PC-9 (cell line): Measurements from ENCODE around the gene PHLPP1. TPM values are rescaled to one million over a fixed set of nuclear protein-coding genes. Genes with fewer than 3 reads are reported as not detected.
"Not testable (repeated sequence)": the region's sequence is repeated elsewhere in the genome, so short reads cannot be mapped to it uniquely, and the experiment has no call there.

Experiments
- BruUV-seq: library from RNA; stranded (reverse); fragments of 400-500 nt; replicated peaks from 2 replicates; lab custom pipeline; 2021; lab: Mats Ljungman, UMichigan
- CTCF ChIA-PET: fragments of 300-600 bp; sonication (Branson Sonifier 250); formaldehyde crosslinking; loops from one replicate; lab custom pipeline; 2022; ENCODE audit warnings: antibody characterized with exemption; lab: Charles Lee
- POLR2A ChIA-PET: fragments of 300-600 bp; sonication (Branson Sonifier 250); formaldehyde crosslinking; loops from one replicate; lab custom pipeline; 2022; ENCODE audit warnings: antibody characterized with exemption; ENCODE audit not compliant: unreplicated experiment; lab: Charles Lee
- DNase-seq, 2 experiments: peaks; one replicate each; pipeline versions ENCODE4 v3.0.0 to v3.0.0-alpha.2; 2015 to 2022; ENCODE audit warnings: mixed read lengths in 1 of 2
- H2AFZ ChIP-seq: fragments of 200-600 bp; sonication (generic); 2 replicates; pipeline ENCODE4 v1.8.1; 2017; ENCODE audit warnings: antibody characterized with exemption
- H3F3A ChIP-seq: fragments of 200-600 bp; sonication (generic); 2 replicates; pipeline ENCODE4 v1.8.1; 2017; ENCODE audit warnings: antibody characterized with exemption, mild to moderate bottlenecking, low read depth; ENCODE audit not compliant: insufficient read depth
- H3K27ac ChIP-seq: fragments of 200-600 bp; sonication (generic); 2 replicates; pipeline ENCODE4 v1.6.1; 2016; ENCODE audit warnings: mixed run types
- H3K27me3 ChIP-seq: fragments of 200-600 bp; sonication (generic); 2 replicates; pipeline ENCODE4 v1.6.1; 2016; ENCODE audit warnings: low read depth, mixed run types; ENCODE audit not compliant: insufficient read depth
- H3K36me3 ChIP-seq: fragments of 200-600 bp; sonication (generic); 2 replicates; pipeline ENCODE4 v1.6.1; 2016; ENCODE audit warnings: low read depth, mixed run types
- H3K4me1 ChIP-seq: fragments of 200-600 bp; sonication (generic); replicated peaks from 2 replicates; pipeline ENCODE4 v1.6.1; 2016; ENCODE audit warnings: mixed run types; ENCODE audit not compliant: insufficient read depth
- H3K4me2 ChIP-seq: fragments of 200-600 bp; sonication (generic); 2 replicates; pipeline ENCODE4 v1.6.1; 2017; ENCODE audit warnings: mixed run types
- H3K4me3 ChIP-seq: fragments of 200-600 bp; sonication (generic); 2 replicates; pipeline ENCODE4 v1.6.1; 2016; ENCODE audit warnings: mixed run types
- H3K79me2 ChIP-seq: fragments of 200-600 bp; sonication (generic); 2 replicates; pipeline ENCODE4 v1.6.1; 2017; ENCODE audit warnings: low read depth, mixed run types
- H3K9me2 ChIP-seq: fragments of 200-600 bp; sonication (generic); 2 replicates; pipeline ENCODE4 v1.8.1; 2017; ENCODE audit warnings: mild to moderate bottlenecking; ENCODE audit not compliant: insufficient read depth
- H3K9me3 ChIP-seq: fragments of 200-600 bp; sonication (generic); 2 replicates; pipeline ENCODE4 v1.8.1; 2016; ENCODE audit warnings: low read depth; ENCODE audit not compliant: insufficient read depth
- H4K20me1 ChIP-seq: fragments of 200-600 bp; sonication (generic); 2 replicates; pipeline ENCODE4 v1.8.1; 2017; ENCODE audit not compliant: insufficient read depth
- CTCF ChIP-seq: fragments of 200-600 bp; sonication (generic); conservative IDR thresholded peaks from 2 replicates; pipeline ENCODE4 v1.6.1; 2017; ENCODE audit warnings: mixed run types, antibody characterized with exemption, mild to moderate bottlenecking, moderate library complexity
- EZH2 ChIP-seq: fragments of 200-600 bp; sonication (generic); IDR thresholded peaks from 2 replicates; pipeline ENCODE4 v1.8.0; 2017; ENCODE audit warnings: antibody characterized with exemption, low read depth
- intact Hi-C: fragments of 100-400 bp; cut with micrococcal nuclease; formaldehyde crosslinking; loops from one replicate; pipeline ENCODE4 v1.10.0; 2022; ENCODE audit not compliant: unreplicated experiment
- total RNA-seq: library from RNA; stranded (reverse); gene quantifications from 2 replicates; pipeline ENCODE4 v1.2.3, GENCODE V29; 2021

Gene PHLPP1
- total RNA-seq, 1 experiment from 2014 or later, result 21.1 TPM

GRCh38 chr18:62912885-62913284, 197.5 kb downstream of the PHLPP1 start:
- no peak for DNase-seq
- ChIA-PET POLR2A (no interaction called here), CTCF (no interaction called here)
- peaks cover 6% of the 10 kb centered on the region; the same call in 1 of the 2 replicates for H3F3A ChIP-seq
- no peak overlapping the region for H3K4me3 ChIP-seq
- no peak for TF ChIP-seq EZH2
- no peaks in the 10 kb centered on the region for H3K79me2 ChIP-seq
- no peaks in the 10 kb centered on the region for H3K9me3 ChIP-seq
- H3K27me3 ChIP-seq, result no peaks in the 10 kb centered on the region
- BruUV-seq, result no TSS peak
- intact Hi-C loops, result no loop called here
- H3K4me1 ChIP-seq, result no peaks in the 10 kb centered on the region
- no peaks in the 10 kb centered on the region for H4K20me1 ChIP-seq
- H3K36me3 ChIP-seq, result no peaks in the 10 kb centered on the region
- H2AFZ ChIP-seq, result no peak overlapping the region
- H3K9me2 ChIP-seq, result no peaks in the 10 kb centered on the region
- H3K4me2 ChIP-seq, result no peak overlapping the region
- H3K27ac ChIP-seq, result no peak overlapping the region

- H3K9me3 ChIP-seq, intact Hi-C loops, H4K20me1 ChIP-seq, H3K27me3 ChIP-seq, H2AFZ ChIP-seq, BruUV-seq, H3F3A ChIP-seq, H3K4me2 ChIP-seq, POLR2A ChIA-PET, H3K9me2 ChIP-seq, H3K79me2 ChIP-seq, H3K36me3 ChIP-seq, H3K4me3 ChIP-seq, DNase-seq, H3K27ac ChIP-seq, H3K4me1 ChIP-seq: not testable (repeated sequence)
- CTCF ChIA-PET, result interaction anchor here (0.6 kb wide), 1 partner anchor 13 kb away, joined by 3 read pairs; no protein-coding TSS in a partner anchor
Measured at GRCh38 chr18:62913824-62914223, 198.5 kb downstream of the PHLPP1 start.

- TF ChIP-seq CTCF (no peak), EZH2 (no peak)
- CTCF ChIA-PET, result no interaction called here
- no peaks in the 10 kb centered on the region for H3K9me2 ChIP-seq
Measured at GRCh38 chr18:62914871-62915392, 199.6 kb downstream of the PHLPP1 start.

GRCh38 chr18:62918361-62918760, 203.0 kb downstream of the PHLPP1 start:
- no TSS peak for BruUV-seq
- CTCF ChIA-PET, result no interaction called here
- Histone ChIP-seq H4K20me1 (no peaks in the 10 kb centered on the region), H3K79me2 (no peaks in the 10 kb centered on the region), H3K4me2 (no peak overlapping the region), H2AFZ (no peak overlapping the region), H3K9me2 (no peaks in the 10 kb centered on the region), H3K36me3 (no peaks in the 10 kb centered on the region), H3F3A (peaks cover 12% of the 10 kb centered on the region; the same call in 1 of the 2 replicates), H3K4me3 (no peak overlapping the region), H3K9me3 (no peaks in the 10 kb centered on the region), H3K4me1 (no peaks in the 10 kb centered on the region), H3K27me3 (no peaks in the 10 kb centered on the region), H3K27ac (no peak overlapping the region)
- intact Hi-C loops, result no loop called here
- POLR2A ChIA-PET, result interaction anchor here (0.6 kb wide), 1 partner anchor 257 kb away, joined by 5 read pairs; no protein-coding TSS in a partner anchor
- no peak for TF ChIP-seq CTCF
- TF ChIP-seq EZH2, result no peak
- DNase-seq, result no peak

More at GRCh38 chr18:62914871-62915392, 199.6 kb downstream of the PHLPP1 start:
- Histone ChIP-seq H3F3A (peaks cover 10% of the 10 kb centered on the region; the same call in 1 of the 2 replicates), H3K4me3 (no peak overlapping the region), H3K9me3 (no peaks in the 10 kb centered on the region), H3K27ac (no peak overlapping the region), H3K79me2 (no peaks in the 10 kb centered on the region), H4K20me1 (no peaks in the 10 kb centered on the region), H3K27me3 (no peaks in the 10 kb centered on the region), H3K4me1 (no peaks in the 10 kb centered on the region), H3K4me2 (no peak overlapping the region), H2AFZ (no peak overlapping the region), H3K36me3 (no peaks in the 10 kb centered on the region)
- BruUV-seq, result no TSS peak
- POLR2A ChIA-PET, result no interaction called here
- intact Hi-C loops, result no loop called here
- no peak for DNase-seq
